H1 (cell line): ENCODE data around the gene ZNF768. TPM values are rescaled to one million over a fixed set of nuclear protein-coding genes. Genes with fewer than 3 reads are reported as not detected.

ENCODE experiments used
- CREB1 ChIP-seq: IDR thresholded peaks from 2 replicates; pipeline ENCODE4 v1.6.1; 2012; ENCODE audit warnings: inconsistent platforms
- polyA plus RNA-seq, 7 experiments: library from polyadenylated mRNA; depleted of rRNA in 3 of 7; stranded (reverse) in 5 of 7; unstranded in 2 of 7; fragments of >200 nt in 5 of 7; fragments of 200-250 nt in 2 of 7; gene quantifications; 1 replicate in 5 of 7; 2 replicates in 1 of 7; 4 replicates in 1 of 7; pipeline versions ENCODE4 v1.2.1 to v1.2.3, GENCODE V29; 2011 to 2013; ENCODE audit warnings: missing spikeins in 2 of 7, mixed read lengths in 2 of 7
- total RNA-seq: library from RNA; stranded (reverse); fragmentation: NEBNext Ultra II Directional; extraction: Animal tissue kit (Norgen Biotek cat#: 25700); gene quantifications from 2 replicates; pipeline ENCODE4 v1.2.1, GENCODE V29; 2021

Gene ZNF768
- total and polyA plus RNA-seq, 2 of the 8 experiments (the other 6 are each of a cell fraction or from before 2014, with no cell fraction given): 36.1 to 47.7 TPM

GRCh38 chr16:30570636-30571444, 44.5 kb upstream of the ZNF768 start (continued):
- TF ChIP-seq CREB1: no peak
- TF ChIP-seq, all 59 proteins: peak for 1
